ACC112 (cell line): ENCODE data around the gene PIGM.

Experiments
- H2AFZ ChIP-seq: fragments of 200-600 bp; sonication (generic); one replicate; pipeline ENCODE4 v1.6.0; 2017; ENCODE audit warnings: antibody characterized with exemption, low read length; ENCODE audit not compliant: unreplicated experiment
- H3K27ac ChIP-seq: fragments of 200-600 bp; sonication (generic); 2 replicates; pipeline ENCODE4 v1.5.1; 2014; ENCODE audit warnings: low read depth, mild to moderate bottlenecking, antibody characterized with exemption, low read length, moderate library complexity
- H3K27me3 ChIP-seq: fragments of 200-600 bp; sonication (generic); 2 replicates; pipeline ENCODE4 v1.6.1; 2014; ENCODE audit warnings: mild to moderate bottlenecking, antibody characterized with exemption, low read length, moderate library complexity, mixed read lengths; ENCODE audit not compliant: insufficient read depth
- H3K36me3 ChIP-seq: fragments of 200-600 bp; sonication (generic); 2 replicates; pipeline ENCODE4 v1.6.1; 2016; ENCODE audit warnings: mild to moderate bottlenecking, antibody characterized with exemption, low read length, moderate library complexity, mixed read lengths; ENCODE audit not compliant: insufficient read depth
- H3K4me1 ChIP-seq: fragments of 200-600 bp; sonication (generic); one replicate; pipeline ENCODE4 v1.6.1; 2016; ENCODE audit warnings: low read length, mixed read lengths; ENCODE audit not compliant: insufficient read depth, unreplicated experiment, control insufficient read depth
- H3K4me3 ChIP-seq: fragments of 200-600 bp; sonication (generic); 2 replicates; pipeline ENCODE4 v1.5.1; 2014; ENCODE audit warnings: mild to moderate bottlenecking, low read depth, low read length
- H3K79me2 ChIP-seq: fragments of 200-600 bp; sonication (generic); one replicate; pipeline ENCODE4 v1.6.0; 2016; ENCODE audit warnings: low read length; ENCODE audit not compliant: control insufficient read depth, unreplicated experiment, insufficient read depth

PIGM gene

GRCh38 chr1:160031365-160032164 is at the start of gene PIGM:
PIGM (minus strand) TSS chr1:160031990; CDS start chr1:160031739, 251 bp downstream.
- Histone ChIP-seq H3K27ac (no peak within 1 kb of the TSS), H3K27me3 (no peaks in the 10 kb centered on the region), H2AFZ (peak within 1 kb of the TSS; percentile 91), H3K4me1 (peaks cover 13% of the 10 kb centered on the region), H3K36me3 (no peaks in the 10 kb centered on the region), H3K4me3 (peak within 1 kb of the TSS; percentile 86), H3K79me2 (no peaks in the 10 kb centered on the region)

DNA sequence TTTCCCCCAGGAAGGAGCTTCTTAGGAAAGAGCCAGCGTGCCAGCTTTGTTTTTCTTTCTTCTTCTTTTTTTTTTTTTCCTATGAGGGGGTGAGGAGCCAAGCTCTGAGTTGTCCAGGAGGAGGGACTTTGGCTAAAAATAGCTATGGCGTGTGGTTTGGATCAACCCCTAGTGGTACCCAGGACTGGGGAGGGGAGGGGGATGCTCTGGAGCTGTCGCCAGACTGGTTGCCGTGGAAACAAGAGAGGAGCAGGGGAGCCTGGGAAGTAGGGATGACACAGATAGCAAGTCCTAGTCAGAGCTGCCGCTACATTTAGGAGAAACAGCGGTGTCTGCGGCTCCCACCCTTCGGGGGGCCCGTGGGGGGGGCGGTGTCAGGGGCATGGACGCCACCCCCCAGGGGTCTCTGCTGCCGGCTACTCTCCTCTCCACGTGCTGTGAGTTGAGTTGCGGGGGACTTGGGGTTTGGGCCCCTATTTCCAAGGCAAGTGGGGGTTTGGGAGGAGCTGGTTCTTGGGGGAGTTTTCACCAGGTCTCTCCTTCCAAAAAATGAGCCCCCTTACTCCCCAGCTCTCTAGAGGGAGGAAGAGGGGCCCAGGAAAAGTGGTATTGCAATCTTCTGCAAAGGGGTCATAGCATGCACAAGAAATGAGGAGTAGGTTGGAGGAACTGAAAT is 49.6 kb upstream of the PIGM start, which contains the start of gene KCNJ9:
TSS of gene KCNJ9 (plus strand) at position 278 of the 676 bp plus-strand sequence. CDS start 2,493 bp downstream, outside the sequence.
- no peak within 1 kb of the TSS for H3K4me3 ChIP-seq
- H3K36me3 ChIP-seq = no peaks in the 10 kb centered on the region
- no peak within 1 kb of the TSS for H3K27ac ChIP-seq
- peaks cover 65% of the 10 kb centered on the region for H3K27me3 ChIP-seq
- H3K4me1 ChIP-seq = peaks cover 8% of the 10 kb centered on the region
- H3K79me2 ChIP-seq = no peaks in the 10 kb centered on the region
- no peak within 1 kb of the TSS for H2AFZ ChIP-seq

DNA sequence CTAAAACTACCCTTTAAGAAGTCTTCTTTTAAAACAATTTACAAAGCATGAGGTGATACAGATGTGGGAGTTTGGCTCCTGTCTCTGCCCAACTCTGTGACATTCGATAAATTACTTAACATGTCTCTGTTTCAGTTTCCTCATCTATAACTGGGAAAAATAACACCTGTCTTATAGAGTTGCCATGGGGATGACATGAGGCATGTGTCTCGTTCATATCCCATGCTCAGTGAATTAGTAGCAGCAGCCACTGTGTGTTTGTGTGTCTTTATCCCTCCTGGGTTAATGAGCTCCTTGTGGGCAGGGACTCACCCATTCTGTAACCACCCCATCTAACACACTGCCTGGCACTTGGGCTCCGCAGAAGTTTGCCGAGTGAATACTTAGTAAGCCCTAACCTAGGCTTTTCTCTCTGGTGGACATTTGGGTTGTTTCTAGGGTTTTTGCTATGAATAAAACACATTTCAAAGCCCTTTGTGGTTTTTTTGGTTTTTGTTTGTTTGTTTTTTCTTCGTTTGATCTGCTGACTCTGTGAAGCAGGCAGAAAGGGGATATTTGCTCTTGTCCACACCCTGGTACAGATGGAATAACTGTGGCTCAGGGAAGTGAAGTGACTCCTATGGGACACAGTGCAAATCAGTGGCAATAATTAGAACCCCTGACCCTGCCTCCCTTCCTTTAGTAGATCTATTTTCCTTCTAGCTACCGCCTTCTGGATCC is 48.8 kb upstream of the PIGM start:
- Histone ChIP-seq H3K4me1 (peaks cover 8% of the 10 kb centered on the region), H3K36me3 (no peaks in the 10 kb centered on the region), H3K27ac (no peak overlapping the region), H3K79me2 (no peaks in the 10 kb centered on the region), H3K27me3 (peaks cover 73% of the 10 kb centered on the region), H2AFZ (no peak overlapping the region), H3K4me3 (no peak overlapping the region)

DNA sequence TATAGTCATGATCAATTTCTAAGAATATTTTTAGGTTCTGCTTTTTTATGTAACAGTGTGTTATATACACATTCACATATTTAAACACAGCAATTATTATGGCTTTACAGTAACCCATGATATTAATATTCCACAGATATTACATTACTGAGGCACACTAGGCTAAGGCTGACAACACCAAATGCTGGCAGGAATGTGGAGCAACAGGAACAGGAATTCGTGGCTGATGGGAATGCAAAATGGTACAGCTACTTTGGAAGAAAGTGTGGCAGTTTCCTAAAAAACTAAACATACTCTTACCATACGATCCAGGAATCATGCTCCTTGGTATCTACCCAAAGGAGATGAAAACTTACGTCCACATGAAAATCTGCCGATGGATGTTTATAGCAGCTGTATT is 47.7 kb upstream of the PIGM start:
- no peak overlapping the region for H2AFZ ChIP-seq
- H3K27me3 ChIP-seq = peaks cover 83% of the 10 kb centered on the region
- peaks cover 8% of the 10 kb centered on the region for H3K4me1 ChIP-seq
- no peaks in the 10 kb centered on the region for H3K79me2 ChIP-seq
- H3K27ac ChIP-seq = no peak overlapping the region
- no peak overlapping the region for H3K4me3 ChIP-seq
- H3K36me3 ChIP-seq = no peaks in the 10 kb centered on the region

DNA sequence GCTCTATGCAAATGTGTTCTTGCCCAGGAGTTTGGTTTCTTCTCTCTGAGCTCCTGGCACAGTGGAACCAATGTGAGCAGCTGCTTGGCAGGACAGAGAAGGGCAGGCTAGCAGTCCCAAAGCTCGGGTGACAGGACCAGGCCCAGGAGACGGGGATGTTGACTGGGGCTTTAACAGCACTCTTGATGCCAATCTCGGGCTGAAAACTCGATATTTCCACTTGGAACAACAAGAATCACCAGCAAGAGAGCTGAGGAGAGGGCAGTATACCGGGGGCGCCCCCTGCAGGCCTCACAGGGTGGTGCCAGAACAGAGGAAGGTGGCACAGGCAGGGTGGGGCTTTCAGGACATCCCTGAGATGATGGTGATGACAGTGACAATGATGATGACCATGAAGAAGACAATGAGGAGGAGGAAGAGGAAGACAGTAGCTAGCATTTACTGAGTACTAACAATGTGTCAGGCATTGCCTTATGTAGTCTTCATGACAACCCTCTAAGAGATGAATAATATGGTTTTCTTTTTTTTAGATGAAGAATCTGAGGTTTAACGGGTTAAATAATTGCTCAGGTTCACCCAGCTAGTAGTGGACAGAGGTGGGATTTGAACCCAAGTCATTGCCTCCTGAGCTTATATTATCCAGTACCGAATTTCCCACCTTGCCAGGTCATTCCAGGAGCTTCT is 46.9 kb upstream of the PIGM start:
- H3K4me3 ChIP-seq = no peak overlapping the region

GRCh38 chr1:160077486-160077885 is 45.7 kb upstream of the PIGM start:
- H3K4me1 ChIP-seq = peaks cover 8% of the 10 kb centered on the region

More for the DNA sequence above, 46.9 kb upstream of the PIGM start:
- Histone ChIP-seq H2AFZ (no peak overlapping the region), H3K27ac (no peak overlapping the region), H3K36me3 (no peaks in the 10 kb centered on the region), H3K27me3 (peaks cover 83% of the 10 kb centered on the region), H3K4me1 (peaks cover 8% of the 10 kb centered on the region), H3K79me2 (no peaks in the 10 kb centered on the region)

DNA sequence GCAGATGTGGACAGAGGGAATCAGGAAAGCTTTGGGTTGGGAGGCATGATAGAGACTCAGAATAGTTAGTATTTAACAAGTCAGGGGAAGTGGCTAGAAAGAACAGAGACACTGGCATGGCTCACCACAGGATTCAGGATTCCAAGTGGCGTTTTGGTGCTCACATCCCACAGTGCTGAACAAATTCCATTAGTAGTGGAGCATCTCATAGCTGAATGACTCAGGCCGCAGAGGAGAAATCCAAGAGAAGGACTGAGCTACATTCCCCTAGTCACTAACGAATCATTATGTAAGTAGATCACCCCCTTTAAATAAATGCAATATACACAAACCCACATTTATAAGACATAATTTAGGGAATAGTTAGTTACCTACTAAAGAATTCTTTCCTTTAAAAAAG is 44.5 kb upstream of the PIGM start:
- Histone ChIP-seq H3K4me1 (peaks cover 7% of the 10 kb centered on the region), H2AFZ (no peak overlapping the region), H3K4me3 (no peak overlapping the region), H3K36me3 (no peaks in the 10 kb centered on the region), H3K79me2 (no peaks in the 10 kb centered on the region), H3K27ac (no peak overlapping the region), H3K27me3 (peaks cover 74% of the 10 kb centered on the region)

More at GRCh38 chr1:160077486-160077885, 45.7 kb upstream of the PIGM start:
- Histone ChIP-seq H2AFZ (no peak overlapping the region), H3K27ac (no peak overlapping the region), H3K79me2 (no peaks in the 10 kb centered on the region), H3K36me3 (no peaks in the 10 kb centered on the region), H3K27me3 (peaks cover 76% of the 10 kb centered on the region), H3K4me3 (no peak overlapping the region)

DNA sequence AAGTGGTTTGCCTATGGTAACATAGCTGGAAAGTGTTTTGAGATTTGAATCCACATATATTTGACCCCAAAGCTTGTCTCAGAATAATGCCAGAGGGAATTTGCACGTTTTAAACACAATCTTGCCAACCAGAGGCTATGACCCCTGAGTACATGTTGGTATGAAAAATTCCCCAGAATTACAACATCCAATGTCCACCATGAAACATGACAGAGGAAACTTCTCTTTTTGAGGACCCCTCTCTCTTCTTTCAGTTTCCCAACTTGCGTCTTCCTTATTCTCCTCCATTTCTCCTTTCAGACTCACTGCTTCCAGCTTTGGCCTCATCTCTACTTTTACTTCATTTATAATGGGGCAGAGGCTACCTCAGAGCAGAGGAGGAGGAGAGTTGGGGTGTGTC is 44.0 kb upstream of the PIGM start:
- no peak overlapping the region for H3K4me3 ChIP-seq
- no peak overlapping the region for H2AFZ ChIP-seq
- no peak overlapping the region for H3K27ac ChIP-seq
- no peaks in the 10 kb centered on the region for H3K79me2 ChIP-seq
- H3K4me1 ChIP-seq = peaks cover 3% of the 10 kb centered on the region
- no peaks in the 10 kb centered on the region for H3K36me3 ChIP-seq
- H3K27me3 ChIP-seq = peaks cover 73% of the 10 kb centered on the region

GRCh38 chr1:160074865-160075264 is 43.1 kb upstream of the PIGM start:
- Histone ChIP-seq H3K36me3 (no peaks in the 10 kb centered on the region), H2AFZ (no peak overlapping the region), H3K4me1 (no peaks in the 10 kb centered on the region)

GRCh38 chr1:160071289-160071688 is 39.5 kb upstream of the PIGM start:
- no peaks in the 10 kb centered on the region for H3K4me1 ChIP-seq
- no peaks in the 10 kb centered on the region for H3K79me2 ChIP-seq
- no peaks in the 10 kb centered on the region for H3K36me3 ChIP-seq
- H3K27me3 ChIP-seq = peaks cover 76% of the 10 kb centered on the region
- no peak overlapping the region for H2AFZ ChIP-seq
- no peak overlapping the region for H3K4me3 ChIP-seq
- no peak overlapping the region for H3K27ac ChIP-seq

More at GRCh38 chr1:160074865-160075264, 43.1 kb upstream of the PIGM start:
- H3K27me3 ChIP-seq = peaks cover 73% of the 10 kb centered on the region
- H3K79me2 ChIP-seq = no peaks in the 10 kb centered on the region
- no peak overlapping the region for H3K4me3 ChIP-seq
- H3K27ac ChIP-seq = no peak overlapping the region
